ENCODE measurements around the gene SLC22A14. TPM values are rescaled to one million over a fixed set of nuclear protein-coding genes. Genes with fewer than 3 reads are reported as not detected.

Gene SLC22A14
- total RNA-seq, 1 donor from 2014 or later, result 0.72 TPM

DNA sequence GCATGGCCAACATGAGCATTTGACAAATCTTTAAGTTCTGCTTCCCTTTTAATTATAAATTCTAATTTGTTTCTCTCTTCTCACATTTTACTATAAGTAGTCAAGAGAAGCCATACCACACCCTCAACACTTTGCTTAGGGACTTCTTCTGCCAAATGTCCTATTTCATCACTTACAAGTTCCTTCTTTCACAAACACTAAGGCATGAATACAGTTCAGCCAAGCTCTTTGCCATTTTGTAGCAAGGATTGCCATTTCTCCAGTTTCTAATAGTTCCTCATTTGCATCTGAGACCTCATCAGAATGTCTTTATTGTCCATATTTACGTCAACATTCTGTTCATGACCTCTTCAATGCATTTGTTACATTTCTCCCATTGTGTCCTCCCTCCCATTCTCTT is 29.4 kb downstream of the SLC22A14 start:
- Mint-ChIP-seq H3K36me3 (ENCODE audit: insufficient read depth) (no peaks in the 10 kb centered on the region), H3K4me3 (ENCODE audit: low read depth) (no peak overlapping the region), H3K9me3 (ENCODE audit: low read depth) (no peaks in the 10 kb centered on the region), H3K4me1 (ENCODE audit: low read depth) (no peaks in the 10 kb centered on the region), H3K27ac (no peak overlapping the region), H3K27me3 (peaks cover 17% of the 10 kb centered on the region)
- TF ChIP-seq, protein P1, sequence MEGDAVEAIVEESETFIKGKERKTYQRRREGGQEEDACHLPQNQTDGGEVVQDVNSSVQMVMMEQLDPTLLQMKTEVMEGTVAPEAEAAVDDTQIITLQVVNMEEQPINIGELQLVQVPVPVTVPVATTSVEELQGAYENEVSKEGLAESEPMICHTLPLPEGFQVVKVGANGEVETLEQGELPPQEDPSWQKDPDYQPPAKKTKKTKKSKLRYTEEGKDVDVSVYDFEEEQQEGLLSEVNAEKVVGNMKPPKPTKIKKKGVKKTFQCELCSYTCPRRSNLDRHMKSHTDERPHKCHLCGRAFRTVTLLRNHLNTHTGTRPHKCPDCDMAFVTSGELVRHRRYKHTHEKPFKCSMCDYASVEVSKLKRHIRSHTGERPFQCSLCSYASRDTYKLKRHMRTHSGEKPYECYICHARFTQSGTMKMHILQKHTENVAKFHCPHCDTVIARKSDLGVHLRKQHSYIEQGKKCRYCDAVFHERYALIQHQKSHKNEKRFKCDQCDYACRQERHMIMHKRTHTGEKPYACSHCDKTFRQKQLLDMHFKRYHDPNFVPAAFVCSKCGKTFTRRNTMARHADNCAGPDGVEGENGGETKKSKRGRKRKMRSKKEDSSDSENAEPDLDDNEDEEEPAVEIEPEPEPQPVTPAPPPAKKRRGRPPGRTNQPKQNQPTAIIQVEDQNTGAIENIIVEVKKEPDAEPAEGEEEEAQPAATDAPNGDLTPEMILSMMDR (IDR thresholded peaks at IDR 0.05; ENCODE audit: unreplicated experiment), result no peak
- DNase-seq (ENCODE audit: low spot score, unreplicated experiment), result no peak

DNA sequence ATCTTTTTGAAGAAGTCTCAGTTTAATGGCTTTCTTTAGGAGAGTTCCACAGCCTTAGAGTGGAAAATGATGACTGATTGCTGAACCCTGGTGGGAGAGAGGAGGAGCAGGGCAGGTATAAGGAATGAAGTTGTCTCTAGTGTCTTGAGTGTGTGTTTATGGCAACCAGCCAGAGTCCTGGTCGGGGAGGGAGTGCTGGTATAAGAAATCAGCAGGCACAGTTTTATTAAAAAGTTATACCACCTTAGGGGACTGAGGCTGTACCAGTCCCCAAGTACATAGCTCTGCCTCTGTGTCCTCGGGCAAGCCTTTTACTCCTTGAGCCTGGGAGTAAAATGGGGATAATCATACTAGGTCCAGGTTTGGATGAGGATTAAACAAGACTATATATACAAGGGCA is 29.8 kb downstream of the SLC22A14 start:
- Mint-ChIP-seq H3K36me3 (ENCODE audit: insufficient read depth) (no peaks in the 10 kb centered on the region), H3K9me3 (ENCODE audit: low read depth) (no peaks in the 10 kb centered on the region), H3K4me3 (ENCODE audit: low read depth) (no peak overlapping the region), H3K27ac (no peak overlapping the region), H3K4me1 (ENCODE audit: low read depth) (no peaks in the 10 kb centered on the region), H3K27me3 (peaks cover 17% of the 10 kb centered on the region)
- TF ChIP-seq, protein P1 (IDR thresholded peaks at IDR 0.05; ENCODE audit: unreplicated experiment), result no peak
- no peak for DNase-seq (ENCODE audit: low spot score, unreplicated experiment)

DNA sequence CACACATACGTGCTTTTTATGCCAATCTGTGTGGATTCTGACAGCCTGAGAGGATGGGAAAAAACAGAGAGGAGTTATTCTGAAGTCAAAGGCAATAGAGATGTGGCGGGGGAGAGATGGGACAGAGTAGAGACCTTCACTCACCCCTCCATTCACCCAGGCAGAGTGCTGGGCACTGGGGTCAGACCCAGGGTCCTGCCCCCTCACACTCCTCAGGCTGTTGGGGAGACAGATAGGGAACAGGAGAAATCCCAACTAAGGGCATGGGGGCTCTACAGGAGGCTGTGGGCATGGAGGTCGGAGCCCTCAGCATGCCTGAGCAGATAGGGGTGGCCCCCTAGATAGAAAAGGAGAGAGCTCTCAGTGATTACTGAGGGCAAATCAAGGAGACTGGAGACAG is 30.3 kb downstream of the SLC22A14 start:
- TF ChIP-seq, protein P1 (IDR thresholded peaks at IDR 0.05; ENCODE audit: unreplicated experiment), result no peak
- Mint-ChIP-seq H3K4me1 (ENCODE audit: low read depth) (no peaks in the 10 kb centered on the region), H3K36me3 (ENCODE audit: insufficient read depth) (no peaks in the 10 kb centered on the region), H3K4me3 (ENCODE audit: low read depth) (no peak overlapping the region), H3K27me3 (peaks cover 17% of the 10 kb centered on the region), H3K27ac (no peak overlapping the region), H3K9me3 (ENCODE audit: low read depth) (no peaks in the 10 kb centered on the region)
- DNase-seq (ENCODE audit: low spot score, unreplicated experiment), result no peak

DNA sequence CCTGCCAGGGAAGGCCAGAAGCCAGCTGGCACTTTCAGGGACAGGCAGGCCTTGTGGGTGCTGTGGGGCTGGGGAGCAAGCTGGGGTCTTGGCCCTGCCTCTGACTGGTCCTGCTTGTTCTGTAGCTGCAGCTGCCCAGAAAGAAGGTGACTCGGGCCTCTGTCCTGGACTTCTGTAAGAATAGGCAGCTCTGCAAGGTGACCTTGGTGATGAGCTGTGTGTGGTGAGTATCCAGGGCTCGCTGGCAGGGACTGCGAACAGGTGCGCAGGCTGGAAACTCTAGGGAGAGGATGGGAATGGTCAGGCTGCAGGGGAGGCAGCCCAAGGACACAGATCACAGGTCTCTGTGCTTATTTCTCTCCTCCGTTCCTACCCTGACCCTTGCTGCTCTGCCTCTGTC is 31.2 kb downstream of the SLC22A14 start:
- DNase-seq (ENCODE audit: low spot score, unreplicated experiment), result no peak
- TF ChIP-seq, protein P1 (IDR thresholded peaks at IDR 0.05; ENCODE audit: unreplicated experiment), result no peak
- Mint-ChIP-seq H3K27me3 (peaks cover 17% of the 10 kb centered on the region), H3K9me3 (ENCODE audit: low read depth) (no peaks in the 10 kb centered on the region), H3K4me1 (ENCODE audit: low read depth) (no peaks in the 10 kb centered on the region), H3K4me3 (ENCODE audit: low read depth) (no peak overlapping the region), H3K36me3 (ENCODE audit: insufficient read depth) (no peaks in the 10 kb centered on the region), H3K27ac (no peak overlapping the region)

DNA sequence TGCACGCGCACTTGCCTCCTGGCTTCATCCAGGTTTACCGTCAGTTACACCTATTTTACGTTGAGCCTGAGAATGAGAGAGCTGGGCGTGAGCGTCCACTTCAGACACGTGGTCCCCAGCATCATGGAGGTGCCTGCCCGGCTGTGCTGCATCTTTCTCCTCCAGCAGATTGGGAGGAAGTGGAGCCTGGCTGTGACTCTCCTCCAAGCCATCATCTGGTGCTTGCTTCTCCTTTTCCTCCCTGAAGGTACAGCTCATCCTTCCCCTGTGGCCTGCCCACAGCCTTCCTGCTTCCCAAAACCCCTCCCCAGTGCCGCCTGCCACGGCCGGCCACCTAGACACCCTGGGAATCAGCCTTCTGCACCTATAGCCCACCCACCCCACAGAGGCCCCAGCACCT is 31.6 kb downstream of the SLC22A14 start:
- Mint-ChIP-seq H3K4me3 (ENCODE audit: low read depth) (no peak overlapping the region), H3K4me1 (ENCODE audit: low read depth) (no peaks in the 10 kb centered on the region), H3K27ac (no peak overlapping the region), H3K9me3 (ENCODE audit: low read depth) (no peaks in the 10 kb centered on the region), H3K36me3 (ENCODE audit: insufficient read depth) (no peaks in the 10 kb centered on the region), H3K27me3 (peaks cover 17% of the 10 kb centered on the region)
- TF ChIP-seq, protein P1 (IDR thresholded peaks at IDR 0.05; ENCODE audit: unreplicated experiment), result no peak
- no peak for DNase-seq (ENCODE audit: low spot score, unreplicated experiment)

Measured in progenitor cell of endocrine pancreas (in vitro differentiated cells).